Stimulated activated CD4-positive, alpha-beta T cell treated with anti-CD3 and anti-CD28 coated beads, Interleukin-4, amount 100 ng/mL, for 24 hours (primary cell): ENCODE measurements around the gene PCDHB8.
A peak's percentile ranks its signal among the peaks of the same experiment; 100 is the strongest.
"Not testable (repeated sequence)": the region's sequence is repeated elsewhere in the genome, so short reads cannot be mapped to it uniquely, and the experiment has no call there.

Experiments used
- DNase-seq: peaks from one replicate; pipeline ENCODE4 v3.0.0-alpha.2; 2020

The PCDHB8 gene

GRCh38 chr5:141184117-141184855 is 6.7 kb downstream of the PCDHB8 start:
- DNase-seq, result not testable (repeated sequence)

- DNase-seq, result peak; percentile 28
Measured at GRCh38 chr5:141186897-141187512, 9.4 kb downstream of the PCDHB8 start, which contains the start of gene PCDHB9. PCDHB9 (plus strand) TSS chr5:141187161; CDS start chr5:141187319, 158 bp downstream.

GRCh38 chr5:141188682-141189081 is 11.1 kb downstream of the PCDHB8 start:
- DNase-seq, result not testable (repeated sequence)

- not testable (repeated sequence) for DNase-seq
Measured at GRCh38 chr5:141189131-141189530, 11.5 kb downstream of the PCDHB8 start.

GRCh38 chr5:141192110-141192725 is 14.6 kb downstream of the PCDHB8 start, which contains the start of gene PCDHB10:
PCDHB10 (plus strand) TSS chr5:141192353; CDS start chr5:141192553, 200 bp downstream.
- DNase-seq, result peak; percentile 17

- not testable (repeated sequence) for DNase-seq
Measured at GRCh38 chr5:141194332-141194731, 16.7 kb downstream of the PCDHB8 start.

GRCh38 chr5:141196363-141196762 is 18.8 kb downstream of the PCDHB8 start:
- no peak for DNase-seq

- no peak for DNase-seq
Measured at GRCh38 chr5:141199359-141200235, 22.0 kb downstream of the PCDHB8 start, which contains the start of gene PCDHB11. PCDHB11 (plus strand) TSS chr5:141199627; CDS start chr5:141199775, 148 bp downstream.

- not testable (repeated sequence) for DNase-seq
Measured at GRCh38 chr5:141201126-141201525, 23.5 kb downstream of the PCDHB8 start.

- not testable (repeated sequence) for DNase-seq
Measured at GRCh38 chr5:141201646-141202045, 24.1 kb downstream of the PCDHB8 start.

- no peak for DNase-seq
Measured at GRCh38 chr5:141208478-141208877, 30.9 kb downstream of the PCDHB8 start, which contains the start of gene PCDHB12. PCDHB12 (plus strand) TSS chr5:141208719; CDS start chr5:141208908, 189 bp downstream.

GRCh38 chr5:141210281-141210680 is 32.7 kb downstream of the PCDHB8 start:
- not testable (repeated sequence) for DNase-seq

GRCh38 chr5:141210849-141211248 is 33.3 kb downstream of the PCDHB8 start:
- not testable (repeated sequence) for DNase-seq

GRCh38 chr5:141213656-141214339 is 36.2 kb downstream of the PCDHB8 start, which contains the start of gene PCDHB13:
PCDHB13 (plus strand) TSS chr5:141213919; CDS start chr5:141214124, 205 bp downstream.
- DNase-seq, result peak; percentile 19

- not testable (repeated sequence) for DNase-seq
Measured at GRCh38 chr5:141214583-141214982, 37.0 kb downstream of the PCDHB8 start.

GRCh38 chr5:141215504-141215903 is 37.9 kb downstream of the PCDHB8 start:
- DNase-seq, result not testable (repeated sequence)

- not testable (repeated sequence) for DNase-seq
Measured at GRCh38 chr5:141216035-141216434, 38.4 kb downstream of the PCDHB8 start.

GRCh38 chr5:141223112-141223783 is 45.7 kb downstream of the PCDHB8 start, which contains the start of gene PCDHB14:
PCDHB14 (plus strand) TSS chr5:141223343; CDS start chr5:141223506, 163 bp downstream.
- DNase-seq, result no peak

- not testable (repeated sequence) for DNase-seq
Measured at GRCh38 chr5:141224844-141225243, 47.3 kb downstream of the PCDHB8 start.

GRCh38 chr5:141225421-141225820 is 47.8 kb downstream of the PCDHB8 start:
- not testable (repeated sequence) for DNase-seq
